GM12892 (cell line): ENCODE data around the gene MRTFB.

ENCODE experiments used
- POLR2A ChIP-seq: IDR thresholded peaks from 2 replicates; pipeline ENCODE4 v1.6.1; 2011; ENCODE audit warnings: low read depth, low read length, control low read depth
- POLR2AphosphoS5 ChIP-seq: IDR thresholded peaks from 2 replicates; pipeline ENCODE4 v1.6.1; 2011; ENCODE audit warnings: low read depth, low read length, control low read depth
- TAF1 ChIP-seq: IDR thresholded peaks from 2 replicates; pipeline ENCODE4 v1.6.1; 2011; ENCODE audit warnings: low read depth, mild to moderate bottlenecking, control low read depth, low read length, borderline replicate concordance

- TF ChIP-seq POLR2A = no peak
- TF ChIP-seq TAF1 = no peak
- TF ChIP-seq POLR2AphosphoS5 = no peak
Measured at GRCh38 chr16:14307059-14307526, 236.0 kb downstream of the MRTFB start.
